Stimulated activated CD4-positive, alpha-beta T cell treated with anti-CD3 and anti-CD28 coated beads, Interleukin-1b, Interleukin-23, amount 100 ng/mL, for 24 hours (primary cell): ENCODE data around the gene MICAL2.

Experiments
- DNase-seq, 4 experiments: peaks; one replicate each; pipeline ENCODE4 v3.0.0-alpha.2; 2020; ENCODE audit warnings: low read depth in 4 of 4, low spot score in 1 of 4

Gene MICAL2

GRCh38 chr11:12094872-12095800, 15.3 kb upstream of the MICAL2 start:
- DNase-seq = no peak

GRCh38 chr11:12097219-12097618, 13.2 kb upstream of the MICAL2 start:
- no peak for DNase-seq

- no peak for DNase-seq
Observed at GRCh38 chr11:12098601-12099000, 11.8 kb upstream of the MICAL2 start.

- DNase-seq = no peak
Observed at GRCh38 chr11:12099132-12099873, 11.1 kb upstream of the MICAL2 start.

GRCh38 chr11:12100429-12100828, 10.0 kb upstream of the MICAL2 start:
- DNase-seq = no peak

- no peak for DNase-seq
Observed at GRCh38 chr11:12100841-12101242, 9.5 kb upstream of the MICAL2 start.

- no peak for DNase-seq
Observed at GRCh38 chr11:12101318-12101717, 9.1 kb upstream of the MICAL2 start.

- no peak for DNase-seq
Observed at GRCh38 chr11:12102588-12103410, 7.6 kb upstream of the MICAL2 start.

- DNase-seq = no peak
Observed at GRCh38 chr11:12103411-12104225, 6.8 kb upstream of the MICAL2 start.

GRCh38 chr11:12105471-12105870, 4.9 kb upstream of the MICAL2 start:
- DNase-seq = no peak

- no peak for DNase-seq
Observed at GRCh38 chr11:12106101-12106500, 4.3 kb upstream of the MICAL2 start.

GRCh38 chr11:12106501-12106900, 3.9 kb upstream of the MICAL2 start:
- DNase-seq = no peak

GRCh38 chr11:12108875-12109453, 1.4 kb upstream of the MICAL2 start:
- DNase-seq = no peak

- peak in 1 of 4 experiments; percentile 14 for DNase-seq
Observed at GRCh38 chr11:12109591-12110196, 696 bp upstream of the MICAL2 start.

- no peak for DNase-seq
Observed at GRCh38 chr11:12110714-12111548, 541 bp downstream of the MICAL2 start.

GRCh38 chr11:12111549-12112520, 1.4 kb downstream of the MICAL2 start:
- DNase-seq = no peak

GRCh38 chr11:12112750-12113149, 2.4 kb downstream of the MICAL2 start:
- no peak for DNase-seq

GRCh38 chr11:12113294-12113693, 2.9 kb downstream of the MICAL2 start:
- DNase-seq = no peak
